Adipose tissue (tissue), 3 donors: ENCODE measurements around the gene ARID1A. TPM values are rescaled to one million over a fixed set of nuclear protein-coding genes. Genes with fewer than 3 reads are reported as not detected.
"Not testable (repeated sequence)": the region's sequence is repeated elsewhere in the genome, so short reads cannot be mapped to it uniquely, and the experiment has no call there.

Source experiments
- H3K27ac ChIP-seq: one replicate; pipeline ENCODE4 v1.5.1; 2013; ENCODE audit warnings: low read depth, low read length
- WGBS, 3 donors: extraction: QIAGEN DNeasy Blood & Tissue Kit; methylation state at CpG; one replicate each; pipeline ENCODE4 v1.1.7; 2013; 5-methylcytosine and 5-hydroxymethylcytosine counted together
- polyA plus RNA-seq, 3 donors: library from polyadenylated mRNA; stranded (reverse); fragments of 200-250 nt; gene quantifications; one replicate each; pipeline ENCODE4 v1.2.3, GENCODE V29; 2013
- donor health status: healthy with polysubstance abuse.
- donor health status: Bipolar disorder and iron deficiency.
- donor health status: healthy.

Gene ARID1A
- polyA plus RNA-seq, 3 donors: 12.2 to 22.8 (median 18.1) TPM

DNA sequence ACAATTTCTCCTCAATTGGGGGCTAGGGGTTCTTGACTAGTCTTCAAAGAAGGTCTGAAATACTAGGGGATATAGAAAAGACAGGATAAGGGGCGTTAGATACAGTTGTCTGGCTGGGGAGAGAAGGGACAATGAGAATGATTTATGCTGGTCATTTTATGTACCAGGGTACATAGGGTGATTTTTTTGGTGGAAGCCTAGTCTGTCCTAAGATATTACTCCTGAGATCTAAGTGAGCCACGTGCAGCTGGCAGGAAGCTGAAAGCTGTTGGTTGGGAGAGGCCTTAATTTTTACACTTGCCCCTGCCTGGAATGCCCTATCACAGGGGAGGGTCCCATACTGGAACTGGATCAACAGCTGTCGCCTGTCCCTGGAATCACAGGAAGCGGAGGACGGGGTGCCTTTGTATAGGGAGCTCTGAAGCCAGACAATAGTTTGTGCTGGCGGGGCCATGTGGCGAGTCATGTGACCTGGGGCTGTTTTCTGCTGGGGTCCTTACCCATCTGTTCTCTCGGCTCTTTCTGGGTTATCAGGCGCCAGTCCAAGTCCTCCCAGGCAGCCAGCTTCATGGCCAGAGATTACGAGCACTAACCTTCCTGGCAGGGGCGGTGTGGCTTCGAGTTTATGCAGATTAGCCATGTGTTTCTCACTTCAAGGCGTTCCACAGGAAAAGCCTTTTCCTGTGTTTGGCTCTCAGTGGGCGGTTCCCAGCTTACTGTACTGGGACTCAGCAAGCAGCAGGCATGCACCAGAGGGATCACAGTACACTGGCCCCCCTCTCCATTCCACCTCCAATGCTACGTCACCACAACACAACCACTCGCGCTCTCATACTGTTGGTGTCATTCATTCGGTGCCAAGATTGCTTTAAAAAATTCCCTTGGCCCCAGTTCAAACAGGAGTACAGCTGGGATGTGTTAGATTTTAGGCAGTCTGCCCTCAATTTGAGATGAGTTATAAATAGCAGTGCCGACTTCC is 27.5 kb downstream of the ARID1A start:
- 2 to 8% (median 6%) methylated on average over 19 of the region's 19 CpGs for WGBS, 3 donors
- H3K27ac ChIP-seq: no peak overlapping the region

DNA sequence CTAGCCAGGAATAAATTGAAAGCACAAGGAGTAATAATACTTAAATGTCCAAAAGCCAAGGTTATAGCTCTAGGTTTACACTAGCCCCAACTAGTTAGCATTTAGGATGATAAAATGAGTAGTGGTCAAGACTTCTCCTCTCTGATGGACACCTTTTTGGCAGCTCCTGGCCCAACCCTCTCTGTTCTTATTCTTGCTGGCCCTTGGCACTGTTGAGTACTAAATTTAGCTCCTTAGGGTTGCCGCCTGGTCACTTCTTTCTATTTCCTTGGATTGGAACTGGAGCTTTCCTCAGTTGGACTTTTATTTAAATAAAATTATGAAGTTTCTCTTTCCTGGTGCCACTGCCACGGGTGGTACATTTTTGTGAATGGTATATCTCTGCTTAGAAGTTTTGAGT is 28.3 kb downstream of the ARID1A start:
- H3K27ac ChIP-seq: no peak overlapping the region
- 19 to 36% (median 34%) methylated on average over 2 of the region's 2 CpGs for WGBS, 3 donors

DNA sequence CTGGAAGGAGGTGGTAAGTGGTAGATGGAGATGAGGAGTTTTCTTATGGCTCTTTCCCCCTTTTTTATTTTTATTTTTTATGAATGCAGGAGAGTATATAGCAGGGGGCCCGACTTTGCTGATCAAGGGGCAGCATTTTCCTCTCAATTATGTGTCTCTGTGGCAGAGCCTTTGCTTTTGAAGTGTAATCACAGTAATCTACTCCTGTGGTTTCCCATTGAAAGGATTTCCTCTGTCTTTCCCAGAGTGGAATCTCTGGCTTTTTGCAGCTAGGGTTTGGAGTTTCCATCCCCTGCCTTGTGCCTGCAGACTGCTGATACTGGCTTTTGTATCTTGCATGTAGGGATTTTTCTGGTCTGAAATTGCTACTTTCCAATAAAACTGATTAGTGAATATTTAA is 29.1 kb downstream of the ARID1A start:
- no peak overlapping the region for H3K27ac ChIP-seq
- 21 to 47% (median 40%) methylated on average over 1 of the region's 1 CpG for WGBS, 3 donors

- WGBS, 3 donors: 92 to 95% (median 93%) methylated on average over 14 of the region's 14 CpGs
- not testable (repeated sequence) for H3K27ac ChIP-seq
These were observed 30.1 kb downstream of the ARID1A start for GRCh38 chr1:26725904-26726303.

DNA sequence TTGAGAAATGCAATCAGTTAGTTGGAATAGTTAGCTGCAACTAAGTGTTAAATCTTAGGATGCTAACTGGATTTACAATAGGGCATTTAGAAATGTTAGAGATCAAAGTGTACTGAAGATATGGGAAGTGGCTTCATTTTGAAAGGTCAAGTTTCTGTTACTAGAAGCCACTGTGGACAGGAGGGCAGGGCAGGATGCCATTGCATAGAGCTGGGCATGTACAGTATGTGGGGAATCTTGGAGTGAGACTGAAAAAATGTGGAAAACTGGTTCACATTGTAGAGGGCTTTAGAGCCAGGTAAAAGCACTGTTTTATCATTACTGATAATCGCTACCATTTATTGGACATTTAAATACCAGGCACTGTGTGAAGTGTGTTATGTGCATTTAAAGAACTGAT is 31.0 kb downstream of the ARID1A start:
- WGBS, 3 donors: 82 to 98% (median 94%) methylated on average over 1 of the region's 1 CpG
- no peak overlapping the region for H3K27ac ChIP-seq

- H3K27ac ChIP-seq: no peak overlapping the region
These were observed 31.7 kb downstream of the ARID1A start for GRCh38 chr1:26727476-26727875.

- no peak overlapping the region for H3K27ac ChIP-seq
- 43 to 97% (median 97%) methylated on average over 1 of the region's 1 CpG for WGBS, 3 donors
These were observed 32.8 kb downstream of the ARID1A start for GRCh38 chr1:26728645-26729044.

- 95 to 97% (median 96%) methylated on average over 12 of the region's 12 CpGs for WGBS, 3 donors
- H3K27ac ChIP-seq: no peak overlapping the region
These were observed 33.8 kb downstream of the ARID1A start for GRCh38 chr1:26729633-26730032.

- H3K27ac ChIP-seq: no peak overlapping the region
These were observed 34.9 kb downstream of the ARID1A start for GRCh38 chr1:26730695-26731094.

GRCh38 chr1:26731233-26731902 is 35.6 kb downstream of the ARID1A start:
- WGBS, 3 donors: 85 to 88% (median 88%) methylated on average over 11 of the region's 11 CpGs
- H3K27ac ChIP-seq: no peak overlapping the region

More at GRCh38 chr1:26730695-26731094, 34.9 kb downstream of the ARID1A start:
- WGBS, 3 donors: 77 to 80% (median 78%) methylated on average over 2 of the region's 2 CpGs

GRCh38 chr1:26733392-26733791 is 37.6 kb downstream of the ARID1A start:
- H3K27ac ChIP-seq: no peak overlapping the region
- 92 to 93% (median 92%) methylated on average over 2 of the region's 2 CpGs for WGBS, 3 donors

DNA sequence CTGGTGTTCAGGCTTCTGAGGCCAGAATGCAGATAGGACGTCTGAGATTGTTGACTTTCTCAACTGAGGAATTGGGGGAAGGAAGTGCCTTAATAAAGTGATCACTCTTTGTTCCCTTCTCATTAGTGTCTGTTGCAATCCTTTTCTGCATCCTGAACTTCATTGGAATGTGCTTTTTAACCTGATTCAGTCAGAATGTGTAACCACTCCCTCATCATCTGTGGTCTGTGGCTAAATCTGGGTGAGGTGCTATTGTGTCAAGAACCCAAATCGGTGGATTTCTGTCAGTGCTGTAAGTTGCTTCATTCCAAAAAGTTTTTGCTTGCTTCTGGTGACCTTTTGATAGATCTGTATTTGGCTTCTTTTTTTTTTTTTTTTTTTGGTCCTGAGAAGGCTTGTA is 38.2 kb downstream of the ARID1A start:
- H3K27ac ChIP-seq: no peak overlapping the region

DNA sequence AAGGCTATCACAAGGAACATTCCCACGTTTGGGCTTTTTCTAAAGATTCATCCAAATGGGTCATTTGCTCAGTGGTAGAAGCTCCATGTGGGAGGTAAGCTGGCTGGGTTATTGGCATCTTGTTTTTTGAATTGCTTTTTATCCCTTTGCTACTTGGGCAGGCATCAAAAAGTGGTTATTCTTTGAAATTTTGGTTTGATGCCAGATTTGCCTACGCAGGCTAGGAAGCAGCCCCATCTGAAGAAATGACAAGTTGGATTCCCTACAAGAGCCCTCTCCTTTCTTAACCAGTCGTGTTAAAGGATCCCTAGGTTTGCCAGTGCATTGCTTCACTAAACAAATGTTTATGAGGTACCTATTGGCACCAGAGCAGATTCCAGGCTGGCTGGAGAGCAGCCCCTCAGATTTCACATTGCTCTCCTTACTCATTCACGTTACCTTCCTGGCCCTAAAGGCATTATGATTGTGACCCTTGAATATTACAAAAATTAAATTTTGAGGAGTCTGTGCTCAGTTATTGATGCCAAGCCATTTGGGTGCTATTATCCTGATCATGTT is 38.8 kb downstream of the ARID1A start:
- WGBS, 3 donors: 53 to 59% (median 58%) methylated on average over 4 of the region's 4 CpGs

More for the DNA sequence above, 38.2 kb downstream of the ARID1A start:
- 14 to 51% (median 15%) methylated on average over 2 of the region's 2 CpGs for WGBS, 3 donors

GRCh38 chr1:26739329-26739914 is 43.6 kb downstream of the ARID1A start:
- 72 to 79% (median 73%) methylated on average over 4 of the region's 4 CpGs for WGBS, 3 donors
- no peak overlapping the region for H3K27ac ChIP-seq

More for the DNA sequence above, 38.8 kb downstream of the ARID1A start:
- H3K27ac ChIP-seq: no peak overlapping the region

DNA sequence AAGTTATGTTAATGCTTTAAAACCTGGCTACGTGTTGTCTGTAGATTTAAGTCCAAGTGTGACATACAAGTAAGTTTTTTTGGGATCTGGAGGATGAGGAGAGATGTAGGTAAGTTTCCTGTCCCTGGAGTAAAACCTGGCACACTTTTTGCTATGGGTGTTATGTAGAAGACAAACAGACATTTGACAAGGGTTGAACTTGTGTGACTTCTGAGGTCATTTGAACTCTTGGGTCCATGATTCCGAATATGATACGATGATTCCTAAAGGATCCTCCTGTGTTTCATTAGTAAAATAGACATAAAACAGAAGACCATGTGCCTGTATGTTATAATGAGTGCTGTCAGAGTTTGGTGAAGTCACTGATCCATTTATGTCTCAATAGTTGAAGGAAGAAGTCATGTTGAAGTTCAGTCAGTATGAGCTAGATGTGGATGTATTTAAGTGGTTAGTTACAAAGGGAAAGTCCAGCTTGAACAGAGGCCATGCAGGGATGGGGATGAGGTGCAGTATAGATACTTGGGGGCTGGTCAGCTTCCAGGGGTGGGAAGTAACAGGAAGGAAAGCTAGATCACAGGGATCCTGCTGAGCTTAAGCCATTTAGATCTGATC is 44.3 kb downstream of the ARID1A start:
- H3K27ac ChIP-seq: no peak overlapping the region
- 59 to 73% (median 67%) methylated on average over 3 of the region's 3 CpGs for WGBS, 3 donors

- WGBS, 3 donors: 33 to 71% (median 69%) methylated on average over 5 of the region's 5 CpGs
- no peak overlapping the region for H3K27ac ChIP-seq
These were observed 45.1 kb downstream of the ARID1A start for GRCh38 chr1:26740952-26741351.

DNA sequence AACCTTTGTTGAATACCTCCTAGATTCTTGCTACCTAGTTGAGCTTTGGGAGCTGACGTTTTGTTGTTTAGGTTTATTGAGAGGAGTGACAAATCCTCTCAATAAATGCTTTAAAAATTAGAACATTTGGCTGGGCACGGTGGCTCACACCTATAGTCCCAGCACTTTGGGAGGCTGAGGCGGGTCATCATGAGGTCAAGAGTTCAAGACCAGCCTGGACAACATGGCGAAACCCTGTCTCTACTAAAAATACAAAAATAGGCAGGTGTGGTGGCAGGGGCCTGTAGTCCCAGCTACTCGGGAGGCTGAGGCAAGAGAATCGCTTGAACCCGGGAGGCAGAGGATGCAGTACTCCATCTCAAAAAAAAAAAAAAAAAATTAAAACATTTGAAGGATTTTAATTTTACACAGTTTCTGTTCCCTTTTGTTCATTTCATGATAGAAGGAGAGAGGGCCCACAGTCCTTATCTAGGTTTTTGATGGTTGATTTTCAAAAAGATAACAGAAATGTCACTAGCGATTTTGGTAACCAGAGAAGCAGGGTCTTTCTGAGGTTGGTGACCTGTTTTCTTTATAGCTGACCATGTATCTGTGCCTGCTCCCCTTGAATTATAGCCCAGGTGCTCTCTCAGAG is 47.7 kb downstream of the ARID1A start:
- 75 to 87% (median 79%) methylated on average over 8 of the region's 8 CpGs for WGBS, 3 donors
- no peak overlapping the region for H3K27ac ChIP-seq
